CD4-positive, alpha-beta T cell treated with Interleukin-10 for 1 hour (primary cell): Measurements from ENCODE around the gene KCNH2.

Source experiments
- DNase-seq: peaks from one replicate; pipeline ENCODE4 v3.0.0-alpha.2; 2020

KCNH2 gene

GRCh38 chr7:150992833-150993302 lies 14.7 kb upstream of the KCNH2 start:
- DNase-seq, result peak; percentile 41

DNA sequence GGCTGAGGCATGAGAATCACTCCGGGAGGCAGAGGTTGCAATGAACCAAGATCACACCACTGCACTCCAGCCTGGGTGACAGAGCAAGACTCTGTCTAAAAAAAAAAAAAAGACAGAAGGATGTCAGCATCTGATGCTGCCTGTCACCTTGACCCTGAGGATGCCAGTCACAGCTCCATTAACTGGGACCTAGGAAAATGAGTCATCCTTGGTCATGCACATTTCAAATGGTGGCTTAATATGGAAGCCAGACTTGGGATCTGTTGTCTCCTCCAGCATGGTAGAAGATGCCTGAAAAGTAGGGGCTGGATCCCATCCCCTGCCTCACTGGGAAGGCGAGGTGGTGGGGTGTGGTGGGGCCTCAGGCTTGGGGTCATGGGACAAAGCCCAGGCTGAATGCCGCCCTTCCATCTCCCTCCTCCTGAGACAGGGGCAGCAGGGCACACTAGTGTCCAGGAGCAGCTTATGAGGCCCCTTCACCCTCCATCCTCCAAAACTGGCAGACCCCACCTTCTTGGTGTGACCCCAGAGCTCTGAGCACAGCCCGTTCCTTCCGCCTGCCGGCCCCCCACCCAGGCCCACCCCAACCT lies 14.0 kb upstream of the KCNH2 start:
- DNase-seq, result no peak

DNA sequence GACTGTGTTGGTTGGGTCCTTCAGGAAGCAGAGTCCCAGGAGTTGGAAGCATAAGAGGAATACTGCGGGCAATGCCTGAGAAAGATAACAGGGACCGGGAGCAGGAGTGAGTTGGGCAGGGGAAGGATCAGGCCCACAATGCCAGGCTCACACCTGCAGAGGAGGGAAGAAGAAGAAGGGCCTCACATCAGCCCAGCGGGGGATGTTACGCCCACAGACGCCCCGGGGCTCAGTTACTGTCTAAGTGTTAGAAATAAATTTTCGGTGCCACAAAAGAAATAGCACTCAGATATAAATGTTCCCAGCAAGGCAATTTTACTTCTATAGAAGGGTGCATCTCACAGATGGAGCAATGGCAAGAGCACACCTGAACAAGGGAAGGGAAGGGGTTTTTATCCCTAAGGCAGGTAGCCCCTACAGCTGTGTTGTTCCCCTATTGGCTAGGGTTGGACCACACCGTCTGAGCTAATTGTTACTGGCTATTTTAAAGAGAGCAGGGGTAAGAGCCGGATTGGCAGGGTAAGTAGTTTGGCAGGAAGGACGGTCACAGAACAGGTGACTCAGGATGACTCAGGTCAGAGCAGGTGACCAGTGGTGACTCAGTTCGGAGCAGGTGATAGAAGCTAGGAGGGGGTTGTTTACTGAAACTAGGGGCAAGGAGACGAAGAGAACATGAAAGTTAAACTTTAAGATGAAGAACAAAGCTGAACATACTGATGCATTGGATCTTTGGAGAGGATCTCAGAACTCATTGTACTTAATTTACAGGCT lies 12.5 kb upstream of the KCNH2 start, which contains the start of gene NOS3:
Gene NOS3 (plus strand): TSS at position 602 of the 771 bp plus-strand sequence. CDS start 2,787 bp downstream, outside the sequence.
- no peak for DNase-seq

DNA sequence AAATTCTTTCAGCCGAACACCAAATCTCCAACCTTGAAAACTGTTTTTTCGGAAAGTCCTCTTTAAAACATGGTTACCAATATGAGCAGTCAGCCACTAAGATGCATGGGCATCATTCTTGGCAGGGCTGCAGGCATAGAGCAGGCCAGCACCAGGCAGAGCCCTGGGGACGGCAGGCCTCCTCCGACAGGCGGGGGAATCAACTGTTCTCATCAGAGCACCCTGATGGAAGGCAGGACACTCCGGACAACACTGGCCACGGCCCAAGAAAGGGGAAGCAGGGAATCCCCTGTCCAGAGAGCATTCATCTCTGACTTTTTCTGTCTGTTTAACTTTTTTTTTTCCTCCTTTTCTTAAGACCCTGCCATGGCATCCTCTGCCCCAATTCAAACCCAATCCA lies 11.3 kb upstream of the KCNH2 start:
- DNase-seq, result no peak

GRCh38 chr7:150988230-150989226 lies 10.4 kb upstream of the KCNH2 start:
- peak; percentile 76 for DNase-seq

- no peak for DNase-seq
Measured at GRCh38 chr7:150986556-150986955, 8.4 kb upstream of the KCNH2 start.

DNA sequence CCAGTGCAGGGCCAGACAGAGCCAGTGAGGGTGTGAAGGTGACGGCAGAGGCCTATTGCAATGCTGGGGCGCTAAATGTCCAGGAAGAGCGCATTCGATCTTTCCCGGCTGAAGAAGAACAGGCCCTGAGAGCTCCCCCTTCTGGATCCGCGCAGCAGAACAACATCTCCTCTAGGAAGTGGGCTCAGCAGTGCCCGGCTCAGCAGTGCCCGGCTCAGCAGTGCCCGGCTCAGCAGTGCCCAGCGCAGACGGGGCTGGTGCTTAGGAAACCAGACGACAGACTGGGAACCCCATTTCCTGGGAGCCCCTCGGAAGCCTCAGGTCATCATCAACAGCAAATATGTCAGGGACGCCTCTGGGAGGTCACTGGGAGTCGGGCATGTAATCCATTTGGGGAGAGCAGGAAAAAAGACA lies 8.0 kb upstream of the KCNH2 start:
- peak; percentile 66 for DNase-seq

DNA sequence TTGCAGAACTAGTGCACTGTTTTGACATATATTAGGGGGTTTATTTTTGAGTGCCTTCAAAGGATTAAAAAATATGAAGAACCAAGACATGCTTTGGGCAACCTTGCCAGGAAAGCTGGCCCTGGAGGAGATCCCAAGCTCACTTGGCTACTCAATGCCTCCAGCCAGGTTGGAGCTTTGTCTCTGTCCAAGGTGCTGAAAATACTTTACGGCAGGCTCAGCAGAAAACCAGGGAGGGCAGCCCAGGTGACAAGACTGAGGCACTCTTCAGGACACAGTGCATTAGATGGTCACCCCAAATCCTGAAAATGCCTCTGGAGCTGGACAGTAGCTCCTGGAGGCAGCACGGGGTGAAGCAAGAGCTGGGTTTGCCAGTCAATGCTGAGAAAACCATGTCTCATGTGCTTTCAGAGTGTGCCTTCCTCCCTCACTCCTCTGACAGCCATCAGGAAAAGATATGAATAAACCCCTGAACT lies 5.8 kb upstream of the KCNH2 start:
- DNase-seq, result peak; percentile 56

DNA sequence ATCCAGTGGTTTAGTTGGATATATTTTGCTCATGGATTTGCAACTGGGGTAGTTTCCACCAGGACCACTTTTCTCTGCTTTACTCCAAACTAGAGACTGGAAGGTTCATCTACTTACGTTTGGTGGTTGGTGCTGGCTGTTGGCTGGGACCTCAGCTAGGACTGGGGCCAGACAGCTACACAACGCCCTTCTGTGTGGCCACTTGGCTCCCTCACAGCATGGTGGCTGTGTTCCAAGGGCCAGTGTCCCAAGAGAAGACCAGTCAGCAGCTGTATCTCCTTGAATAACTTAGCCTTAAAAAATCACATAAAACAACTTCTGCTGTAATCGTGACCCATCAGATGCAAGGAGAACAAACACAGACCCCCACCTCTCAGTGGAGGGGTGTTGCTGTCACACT lies 4.2 kb upstream of the KCNH2 start:
- DNase-seq, result no peak

- DNase-seq, result no peak
Measured at GRCh38 chr7:150981644-150982043, 3.5 kb upstream of the KCNH2 start.

- DNase-seq, result no peak
Measured at GRCh38 chr7:150980663-150981062, 2.5 kb upstream of the KCNH2 start.

- DNase-seq, result no peak
Measured at GRCh38 chr7:150979713-150980390, 1.7 kb upstream of the KCNH2 start.

GRCh38 chr7:150977382-150978125 lies 567 bp downstream of the KCNH2 start:
- DNase-seq, result no peak

GRCh38 chr7:150976529-150977381 lies 1.4 kb downstream of the KCNH2 start:
- no peak for DNase-seq

GRCh38 chr7:150975536-150976319 lies 2.4 kb downstream of the KCNH2 start:
- DNase-seq, result no peak

DNA sequence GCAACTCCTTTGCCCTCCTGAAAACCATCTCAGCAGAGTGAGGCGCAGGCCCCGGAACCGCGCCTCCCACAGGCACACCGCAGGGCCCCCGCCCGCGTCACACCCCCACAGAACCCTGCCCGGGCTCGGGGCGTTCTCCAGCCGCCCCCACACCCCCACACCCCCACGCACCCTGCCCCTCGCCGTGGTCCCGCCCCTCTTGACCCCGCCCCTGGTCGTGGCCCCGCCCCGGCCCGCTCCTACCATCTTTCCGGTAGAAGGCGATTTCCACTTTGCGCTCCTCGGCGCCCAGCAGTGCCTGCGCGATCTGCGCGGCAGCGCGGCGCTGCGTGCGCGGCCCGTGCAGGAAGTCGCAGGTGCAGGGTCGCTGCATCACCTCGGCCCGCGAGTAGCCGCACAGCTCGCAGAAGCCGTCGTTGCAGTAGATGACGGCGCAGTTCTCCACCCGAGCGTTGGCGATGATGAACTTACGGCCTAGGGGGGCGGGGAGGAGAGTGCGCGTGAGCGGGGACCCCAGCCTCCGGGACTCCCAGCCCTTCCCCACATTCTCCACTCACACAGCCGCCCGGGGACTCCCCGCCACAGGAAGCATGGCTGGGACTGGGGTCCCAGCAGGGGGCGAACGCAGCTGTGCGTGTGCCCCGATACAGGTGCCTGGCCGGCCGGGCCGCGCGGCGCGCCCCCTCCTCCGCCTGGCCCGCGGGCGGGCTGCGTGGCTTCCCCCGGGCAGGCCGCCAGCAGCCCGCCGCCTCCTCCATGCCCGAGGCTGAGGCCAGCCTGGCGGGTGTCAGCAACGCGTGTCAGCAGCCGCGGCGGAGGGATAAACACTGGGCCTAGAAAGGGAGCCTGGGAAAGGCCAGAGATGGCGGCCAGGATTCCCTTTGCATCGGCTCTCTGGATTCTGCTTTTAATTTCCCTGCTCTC lies 3.4 kb downstream of the KCNH2 start:
- DNase-seq, result peak; percentile 91

GRCh38 chr7:150973571-150974451 lies 4.3 kb downstream of the KCNH2 start:
- peak; percentile 44 for DNase-seq

- DNase-seq, result no peak
Measured at GRCh38 chr7:150972741-150973140, 5.4 kb downstream of the KCNH2 start.
